C4-2B (cell line): ENCODE data around the gene EMD.

Experiments used
- H3K27ac ChIP-seq: fragments of 450-650 bp; 2 replicates; pipeline ENCODE4 v1.5.1; 2017
- ZFX ChIP-seq: fragments of 450-650 bp; IDR thresholded peaks from 2 replicates; pipeline ENCODE4 v1.6.1; 2017
- TF ChIP-seq, protein P1 (sequence below): fragments of 450-650 bp; conservative IDR thresholded peaks from 2 replicates; pipeline ENCODE4 v1.5.1; 2017; ENCODE audit warnings: mild to moderate bottlenecking

EMD gene

DNA sequence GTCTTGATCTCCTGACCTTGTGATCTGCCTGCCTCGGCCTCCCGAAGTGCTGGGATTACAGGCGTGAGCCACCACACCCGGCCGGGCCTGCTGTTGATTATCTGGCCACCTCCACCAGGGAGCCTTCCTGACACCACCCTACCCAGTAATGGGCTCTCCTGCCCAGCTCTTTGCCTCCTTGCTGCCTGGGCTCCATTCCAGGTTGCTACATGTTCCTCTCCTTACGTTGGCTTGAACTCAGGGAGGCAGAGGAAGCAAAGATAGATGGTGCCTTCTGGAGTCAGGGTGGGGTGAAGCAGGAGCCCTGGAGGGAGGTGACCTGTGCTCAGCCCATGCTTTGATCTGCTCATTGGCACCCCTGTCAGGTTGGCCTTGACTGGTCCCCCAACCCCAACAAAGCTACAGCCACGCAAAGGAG, 31.0 kb upstream of the EMD start:
- TF ChIP-seq, protein P1, sequence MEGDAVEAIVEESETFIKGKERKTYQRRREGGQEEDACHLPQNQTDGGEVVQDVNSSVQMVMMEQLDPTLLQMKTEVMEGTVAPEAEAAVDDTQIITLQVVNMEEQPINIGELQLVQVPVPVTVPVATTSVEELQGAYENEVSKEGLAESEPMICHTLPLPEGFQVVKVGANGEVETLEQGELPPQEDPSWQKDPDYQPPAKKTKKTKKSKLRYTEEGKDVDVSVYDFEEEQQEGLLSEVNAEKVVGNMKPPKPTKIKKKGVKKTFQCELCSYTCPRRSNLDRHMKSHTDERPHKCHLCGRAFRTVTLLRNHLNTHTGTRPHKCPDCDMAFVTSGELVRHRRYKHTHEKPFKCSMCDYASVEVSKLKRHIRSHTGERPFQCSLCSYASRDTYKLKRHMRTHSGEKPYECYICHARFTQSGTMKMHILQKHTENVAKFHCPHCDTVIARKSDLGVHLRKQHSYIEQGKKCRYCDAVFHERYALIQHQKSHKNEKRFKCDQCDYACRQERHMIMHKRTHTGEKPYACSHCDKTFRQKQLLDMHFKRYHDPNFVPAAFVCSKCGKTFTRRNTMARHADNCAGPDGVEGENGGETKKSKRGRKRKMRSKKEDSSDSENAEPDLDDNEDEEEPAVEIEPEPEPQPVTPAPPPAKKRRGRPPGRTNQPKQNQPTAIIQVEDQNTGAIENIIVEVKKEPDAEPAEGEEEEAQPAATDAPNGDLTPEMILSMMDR: no peak
- TF ChIP-seq ZFX: no peak
- H3K27ac ChIP-seq: no peak overlapping the region

DNA sequence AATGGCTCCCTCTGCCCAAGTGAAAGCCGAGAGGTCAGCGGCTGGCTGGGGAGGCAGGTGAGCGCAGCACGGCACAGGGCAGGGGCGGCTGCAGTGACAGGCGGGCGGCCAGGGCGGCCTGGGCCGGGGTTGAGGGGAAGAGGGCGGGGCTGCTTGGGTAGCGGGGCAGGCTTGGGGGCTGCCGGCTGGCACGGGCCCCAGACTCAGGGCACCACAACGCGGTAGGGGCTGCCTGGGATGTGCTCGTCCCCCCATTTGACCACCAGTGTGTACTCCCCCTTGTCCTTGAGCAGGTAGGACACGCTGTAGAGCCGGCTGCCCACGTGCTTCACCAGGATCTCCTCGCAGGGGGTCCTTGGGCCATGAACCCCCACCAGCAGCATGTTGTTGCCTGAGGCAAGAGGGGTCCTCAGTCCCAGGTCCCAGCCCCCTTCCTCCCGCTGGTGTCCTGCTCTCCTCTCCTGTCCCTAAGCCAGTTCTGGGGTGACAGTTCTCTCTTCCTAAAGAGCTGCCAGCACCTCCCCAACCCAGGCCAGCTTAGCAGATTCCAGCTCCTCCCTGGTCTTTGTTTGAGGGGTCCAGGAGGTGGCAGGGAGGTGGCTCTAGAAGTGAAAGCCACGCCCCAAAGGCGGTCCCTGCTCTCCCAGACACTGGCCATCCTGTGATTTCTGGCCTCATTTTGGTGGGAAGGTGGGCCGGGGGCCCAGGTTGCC, 30.3 kb upstream of the EMD start:
- TF ChIP-seq, protein P1: no peak
- no peak for TF ChIP-seq ZFX
- H3K27ac ChIP-seq: no peak overlapping the region

DNA sequence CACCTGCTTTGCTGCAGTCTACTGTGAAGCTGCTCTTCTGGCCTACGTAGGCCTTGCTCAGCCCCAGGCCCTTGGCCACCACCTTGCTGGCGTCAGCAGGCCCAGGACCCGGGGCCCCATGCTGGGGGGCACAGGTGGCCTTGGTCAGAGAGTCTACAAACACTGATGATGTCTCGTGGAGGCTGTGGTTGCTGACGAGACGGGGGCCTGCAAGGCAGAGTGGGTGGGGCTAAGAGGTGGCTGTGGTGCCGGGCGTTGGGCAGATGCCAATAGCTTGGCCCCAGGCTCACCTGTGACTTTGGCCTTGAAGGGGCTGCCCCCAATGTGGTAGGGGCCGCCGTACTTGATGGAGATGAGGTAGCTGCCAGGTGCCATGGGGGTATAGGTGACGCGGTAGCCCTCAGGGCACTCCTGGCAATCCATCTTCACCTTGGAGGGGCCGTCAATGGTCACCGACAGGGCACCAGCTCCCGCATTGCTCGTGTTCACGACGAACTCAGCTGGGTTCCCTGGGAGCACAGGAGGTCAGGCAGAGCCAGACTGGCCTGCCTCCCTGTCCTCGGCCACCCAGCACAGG, 29.6 kb upstream of the EMD start:
- no peak for TF ChIP-seq ZFX
- TF ChIP-seq, protein P1: no peak
- no peak overlapping the region for H3K27ac ChIP-seq

DNA sequence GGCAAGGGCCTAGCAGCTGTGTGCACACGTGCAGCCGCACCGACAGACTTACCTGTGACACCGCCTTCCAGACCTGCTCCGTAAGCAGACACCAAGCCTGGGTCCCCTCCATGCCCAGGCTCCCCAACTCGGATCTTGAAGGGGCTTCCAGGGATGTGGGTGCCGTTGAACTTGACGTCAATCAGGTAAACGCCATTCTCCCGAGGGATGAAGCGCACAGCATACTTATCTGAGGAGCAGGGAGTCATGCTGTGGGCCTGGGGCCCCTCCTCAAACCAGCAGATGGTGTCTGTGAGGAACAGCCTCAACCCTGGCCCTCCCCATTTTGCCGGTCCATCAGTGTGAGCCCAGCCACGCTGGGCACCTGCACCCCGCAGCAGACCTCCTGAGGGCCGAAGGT, 29.1 kb upstream of the EMD start:
- no peak for TF ChIP-seq ZFX
- TF ChIP-seq, protein P1: no peak
- H3K27ac ChIP-seq: no peak overlapping the region

DNA sequence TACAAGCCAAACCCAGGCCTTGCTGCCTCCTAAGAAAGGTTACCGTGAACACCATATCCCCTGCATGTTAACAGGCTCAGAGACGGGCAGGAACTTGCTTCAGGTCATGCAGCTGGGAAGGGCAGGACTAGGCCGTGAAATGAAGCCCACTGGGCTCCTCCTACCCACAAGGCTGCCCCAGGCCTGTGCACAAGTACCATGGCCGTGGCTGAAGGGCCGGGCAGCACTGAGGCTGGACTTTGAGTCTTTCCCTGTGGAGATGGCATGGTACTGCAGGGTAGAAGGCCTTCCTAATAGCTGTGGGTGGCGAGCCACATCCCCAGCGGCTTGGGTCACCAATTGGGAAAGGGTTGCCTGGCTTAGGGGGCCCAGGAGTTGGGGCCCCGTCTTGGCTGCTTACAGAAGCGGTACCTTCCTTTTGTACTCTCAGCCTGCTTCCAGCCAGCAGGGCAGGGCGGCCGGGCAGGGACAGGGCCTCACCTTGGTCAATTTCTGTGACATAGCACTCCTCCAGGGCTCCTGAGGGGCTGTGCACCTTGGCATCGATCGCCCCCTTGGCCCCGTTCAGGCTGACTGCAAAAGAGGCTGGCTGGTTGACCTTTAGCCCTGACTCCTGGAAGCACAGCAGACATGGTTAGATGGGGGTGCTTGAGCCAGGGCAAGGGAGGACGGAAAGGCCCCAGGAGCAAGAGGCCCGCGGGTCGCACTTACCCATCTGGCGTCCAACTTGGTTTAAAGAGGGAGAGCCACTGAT, 28.5 kb upstream of the EMD start:
- TF ChIP-seq ZFX: no peak
- TF ChIP-seq, protein P1: no peak

DNA sequence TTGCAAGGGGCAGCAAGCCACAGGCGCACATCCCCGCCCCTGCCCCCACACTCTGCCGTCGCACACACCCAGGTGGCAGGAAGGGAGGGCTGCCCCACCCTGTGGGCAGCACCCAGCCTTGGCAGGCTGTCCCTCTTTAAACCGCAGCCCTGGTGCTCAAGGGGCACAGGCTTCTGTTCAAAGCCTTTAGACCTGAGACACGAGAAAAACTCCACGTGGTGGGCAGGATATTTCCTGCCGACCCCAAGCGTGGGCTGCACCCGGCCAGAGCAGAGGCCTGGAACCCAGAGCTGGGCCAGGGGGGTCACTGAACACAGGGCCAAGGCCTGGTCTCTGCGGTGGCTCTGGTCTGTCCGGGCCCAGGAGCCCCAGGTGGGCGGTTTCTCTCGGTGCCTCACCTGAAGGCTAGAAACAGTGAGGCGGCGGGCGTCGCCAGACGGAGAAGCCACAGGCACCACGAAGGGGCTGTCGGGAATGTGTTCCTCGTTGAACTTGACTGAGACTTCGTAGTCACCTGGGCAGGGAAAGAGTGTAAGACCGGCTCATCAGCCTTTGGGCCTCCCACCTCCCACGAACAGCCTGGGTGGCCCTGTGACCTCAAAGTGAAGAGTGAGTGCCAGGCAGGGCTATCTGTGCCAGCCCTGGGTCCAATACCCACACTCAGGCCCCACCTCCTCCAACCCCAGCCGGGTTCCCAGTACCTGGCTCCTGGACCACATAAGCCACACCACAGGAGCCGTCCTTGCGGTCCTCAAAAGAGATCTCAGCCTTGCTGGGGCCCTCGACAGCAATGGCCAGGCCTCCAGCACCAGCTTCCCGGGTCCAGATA, 27.7 kb upstream of the EMD start:
- no peak overlapping the region for H3K27ac ChIP-seq
- TF ChIP-seq ZFX: no peak
- TF ChIP-seq, protein P1: no peak

More for the DNA sequence above, 28.5 kb upstream of the EMD start:
- no peak overlapping the region for H3K27ac ChIP-seq
